ENCODE measurements around the gene ANKRD23.
A peak's percentile ranks its signal among the peaks of the same experiment; 100 is the strongest.

ANKRD23 gene

DNA sequence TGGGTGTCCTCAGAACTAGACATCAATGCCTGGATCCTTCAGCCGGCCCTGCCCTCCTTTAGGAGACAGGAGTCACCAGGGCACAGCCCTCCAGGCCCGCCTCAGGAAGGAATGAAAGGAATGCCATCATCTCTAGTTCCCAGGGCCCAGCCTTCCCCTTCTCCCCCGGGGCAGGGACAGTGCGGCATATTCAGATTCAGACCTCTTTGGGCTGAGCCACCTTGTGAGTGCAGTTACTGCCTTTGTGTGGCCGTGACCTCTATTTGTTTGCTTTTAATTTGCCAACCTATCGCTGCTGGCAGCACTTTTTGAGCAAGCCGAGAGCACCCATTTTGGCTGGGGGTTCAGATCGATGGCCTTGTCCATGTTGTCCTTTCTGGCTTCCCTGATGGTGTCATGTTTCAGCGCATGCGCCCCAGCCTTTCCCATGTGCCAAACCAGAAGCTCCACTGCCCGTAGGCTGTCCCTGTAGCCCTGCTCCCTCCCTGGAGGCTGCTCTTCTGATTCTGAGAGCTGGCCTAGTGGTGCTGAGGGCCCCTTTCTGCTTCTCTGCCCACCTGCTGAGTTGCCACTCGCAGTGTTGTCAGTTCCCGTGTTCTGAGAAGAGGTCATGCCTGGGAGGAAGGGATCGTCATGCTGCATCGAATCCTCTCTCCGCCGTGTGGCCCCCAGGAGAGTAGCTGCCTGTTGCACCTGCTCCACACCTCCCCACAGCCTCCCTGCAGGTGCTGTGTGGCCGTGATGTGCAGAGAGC is 10.9 kb downstream of the ANKRD23 start:
- peak; percentile 79 to 93 for DNase-seq

DNA sequence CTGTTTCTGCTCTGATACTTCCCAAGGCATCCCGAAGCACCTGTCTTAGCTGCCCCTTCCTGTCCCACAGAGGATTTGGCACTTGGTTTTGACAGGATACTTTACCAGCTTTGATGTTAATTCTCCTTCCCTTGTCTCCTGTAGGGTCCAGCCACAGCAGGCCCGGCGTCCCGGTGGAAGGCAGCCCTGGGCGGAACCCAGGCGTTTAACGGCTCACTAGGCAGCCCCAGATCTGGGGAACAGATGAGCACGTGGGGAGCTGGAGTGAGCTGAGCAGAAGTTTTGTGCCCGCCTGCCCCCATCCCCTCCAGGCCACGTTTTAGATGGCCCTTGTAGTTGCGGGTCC is 11.4 kb downstream of the ANKRD23 start:
- DNase-seq: no peak

DNA sequence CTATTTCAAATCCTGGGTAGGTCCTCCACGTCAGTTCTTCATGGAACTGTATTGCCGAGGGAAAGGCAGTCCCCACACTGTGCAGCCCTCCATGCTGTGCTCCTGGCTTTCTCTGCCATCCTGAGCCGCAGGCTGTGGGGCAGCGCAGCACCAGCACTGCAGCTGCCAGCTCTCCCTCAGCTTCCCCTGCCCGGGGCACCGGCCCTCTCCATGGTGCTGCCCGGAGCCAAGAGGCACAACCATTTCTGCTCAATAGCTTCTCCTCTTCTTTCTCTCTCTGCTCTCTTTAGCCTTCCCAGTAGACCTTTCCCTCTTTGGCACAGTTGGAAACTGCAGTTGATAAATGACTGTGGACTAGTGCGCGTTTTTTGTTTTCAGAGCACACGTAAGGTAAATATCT is 12.1 kb downstream of the ANKRD23 start:
- DNase-seq: peak in 1 of 2 experiments; percentile 12

DNA sequence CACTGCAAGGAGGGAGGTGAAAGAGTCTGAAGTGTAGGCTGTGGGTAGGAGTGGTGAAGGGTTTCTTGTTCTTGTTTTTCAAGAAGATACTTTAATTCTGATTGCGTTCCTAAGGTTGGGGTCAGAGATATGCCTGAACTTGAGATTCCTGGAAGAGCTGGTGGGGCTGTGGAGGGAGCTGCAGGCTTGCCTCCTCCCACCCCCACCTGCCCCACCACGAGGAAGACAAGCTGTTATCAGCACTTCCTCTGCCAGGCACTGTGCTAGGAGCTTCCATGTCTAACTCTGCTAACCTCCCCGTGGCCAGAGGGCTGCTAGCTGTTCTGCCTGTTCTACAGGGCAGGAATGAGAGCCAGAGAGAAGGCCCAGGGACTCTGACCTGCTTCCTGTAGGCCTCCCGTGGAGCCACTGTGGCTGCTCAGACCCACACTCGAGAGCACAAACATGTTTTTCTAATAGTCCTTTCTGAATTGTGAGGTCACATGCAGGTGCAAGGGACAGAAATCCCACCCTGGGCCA is 13.7 kb downstream of the ANKRD23 start:
- DNase-seq: no peak

DNA sequence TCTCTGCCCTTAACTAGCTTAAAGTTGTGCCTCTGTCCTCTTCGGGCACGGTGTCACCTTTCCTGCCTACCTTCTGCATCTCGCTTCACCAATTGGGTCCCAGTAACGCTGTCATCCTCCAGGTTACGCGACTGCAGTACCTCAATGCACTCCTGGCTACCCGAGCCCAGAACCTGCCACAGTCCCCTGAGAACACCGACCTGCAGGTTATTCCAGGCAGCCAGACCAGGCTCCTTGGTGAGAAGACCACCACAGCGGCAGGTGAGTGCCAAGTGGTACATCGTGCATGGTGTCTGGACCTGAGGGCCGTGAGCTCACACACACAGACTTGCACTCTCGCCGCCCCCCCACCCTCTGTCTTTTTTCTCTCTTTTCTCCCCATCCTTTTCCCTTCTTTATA is 14.9 kb downstream of the ANKRD23 start:
- DNase-seq: no peak

DNA sequence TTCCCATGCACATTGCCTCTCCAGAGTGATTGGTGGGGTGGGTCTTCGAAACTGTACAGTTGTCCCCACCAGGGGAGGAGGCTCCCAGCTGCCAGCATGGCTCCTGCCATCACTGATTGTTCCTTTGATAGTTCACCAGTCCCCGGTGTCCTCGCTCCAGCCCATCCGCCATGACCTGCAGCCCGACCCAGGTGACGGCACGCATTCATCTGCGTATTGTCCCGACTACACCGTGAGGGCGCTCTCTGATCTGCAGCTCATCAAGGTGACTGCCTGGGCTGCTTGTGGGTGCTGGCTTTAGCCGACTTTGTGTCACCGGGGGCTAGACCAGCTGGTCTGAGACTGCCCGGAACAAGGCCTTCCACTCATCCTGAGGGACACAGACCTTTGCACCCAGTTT is 15.4 kb downstream of the ANKRD23 start:
- no peak for DNase-seq

DNA sequence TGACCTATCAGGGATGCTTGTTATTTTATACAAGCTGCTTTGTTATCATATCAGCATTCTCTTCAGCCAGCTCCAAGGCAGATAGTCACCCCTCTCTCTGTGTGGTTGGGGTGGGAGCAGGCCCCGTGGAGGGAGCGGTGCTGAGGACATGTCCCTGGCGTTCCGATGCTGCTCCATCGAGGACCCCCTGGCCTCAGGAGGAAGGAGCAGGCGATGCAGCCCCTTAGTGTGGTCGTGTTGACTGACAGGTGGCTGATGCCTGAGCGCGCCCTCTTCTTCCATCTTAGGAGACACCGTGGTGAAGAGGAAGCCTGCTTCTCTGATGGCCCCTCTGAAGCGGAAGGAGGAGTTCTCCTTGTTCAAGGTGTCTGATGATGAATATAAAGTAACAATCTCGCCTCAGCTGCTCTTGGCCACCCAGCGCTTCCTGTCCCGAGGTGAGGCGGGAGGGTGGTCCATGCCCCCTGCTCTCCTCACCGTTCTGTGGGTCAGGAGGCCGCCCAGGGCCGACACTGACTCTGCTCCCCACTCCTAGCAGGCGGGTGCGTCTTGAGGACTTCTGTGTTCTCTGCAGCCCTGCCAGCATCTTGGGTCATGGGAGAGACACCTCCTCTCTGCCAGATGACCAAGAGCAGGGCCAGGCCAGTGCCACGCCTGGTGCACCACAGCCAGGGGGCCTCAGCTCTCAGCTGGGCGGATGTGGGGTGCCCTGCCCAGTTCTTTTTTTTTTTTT is 17.1 kb downstream of the ANKRD23 start:
- no peak for DNase-seq

DNA sequence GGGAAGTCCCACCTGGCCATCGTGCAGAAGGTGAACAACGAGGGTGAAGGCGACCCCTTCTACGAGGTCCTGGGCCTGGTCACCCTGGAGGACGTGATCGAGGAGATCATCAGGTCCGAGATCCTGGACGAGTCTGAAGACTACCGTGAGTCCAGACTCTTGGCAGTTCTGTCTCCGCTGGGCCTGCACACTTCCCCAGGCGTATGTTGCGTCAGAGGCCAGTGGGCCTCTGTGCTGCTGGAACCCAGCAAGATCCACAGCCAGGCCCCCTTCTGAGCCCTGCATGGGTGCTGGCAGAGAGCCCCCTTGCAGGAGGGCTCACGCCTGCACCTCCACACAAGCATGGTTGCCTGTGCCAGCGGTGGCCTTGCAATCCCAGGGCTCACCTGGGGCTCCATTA is 18.8 kb downstream of the ANKRD23 start:
- no peak for DNase-seq

DNA sequence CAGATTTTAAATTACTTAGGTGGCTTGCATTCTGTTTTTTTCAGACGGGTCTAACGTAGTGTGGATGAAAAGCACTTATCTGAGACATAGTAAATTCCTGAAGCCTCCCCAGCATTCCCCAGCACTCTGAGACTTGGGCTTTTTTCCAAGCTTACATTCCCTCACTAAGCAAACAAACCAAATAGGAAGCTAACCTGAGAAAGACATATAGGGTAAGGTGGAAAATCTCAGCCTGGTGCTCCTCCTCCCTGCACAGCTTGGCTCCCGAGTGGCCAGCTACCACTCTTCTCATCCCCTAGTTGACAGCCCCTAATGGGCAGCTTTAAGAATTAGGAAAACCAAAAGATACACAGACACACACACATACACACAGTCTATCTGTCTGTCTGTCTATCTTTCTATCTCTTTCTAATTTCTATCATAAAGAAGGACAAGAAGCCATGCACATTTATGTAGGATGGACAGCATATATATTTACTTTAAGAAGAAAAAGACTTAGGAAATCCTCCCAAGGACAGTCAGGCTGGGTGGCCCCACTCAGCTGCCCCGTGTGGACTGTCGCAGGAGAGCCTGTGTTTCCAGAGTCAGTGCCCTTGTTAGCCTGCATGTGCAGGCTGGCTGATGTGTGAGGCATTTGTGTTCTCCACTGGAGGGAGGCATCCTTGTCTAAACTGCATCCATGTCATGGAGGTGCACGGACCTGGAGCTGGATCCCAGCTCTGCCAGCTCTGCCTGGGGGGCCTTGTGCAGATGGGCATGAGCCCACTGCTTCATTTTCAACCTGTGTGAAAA is 19.5 kb downstream of the ANKRD23 start:
- no peak for DNase-seq

DNA sequence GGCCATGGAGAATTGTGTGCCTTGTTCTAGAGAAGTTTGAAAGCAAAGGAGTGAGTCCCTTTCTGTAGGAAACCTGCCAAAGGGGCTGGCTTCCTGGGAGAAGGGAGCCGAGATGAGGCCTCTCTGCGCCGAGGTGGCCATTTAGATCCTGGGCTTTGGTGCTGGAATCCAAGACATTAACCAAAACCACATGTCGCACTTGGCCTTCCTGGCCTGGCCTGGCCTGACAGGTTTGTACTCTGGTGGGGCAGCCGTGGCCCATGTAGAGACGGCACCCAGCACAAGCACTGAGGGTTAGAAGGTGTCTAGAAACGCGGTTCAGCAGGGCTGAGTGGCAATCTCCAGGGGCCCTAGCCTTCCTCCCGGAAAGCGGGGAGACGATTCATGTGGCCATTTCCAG is 20.6 kb downstream of the ANKRD23 start:
- DNase-seq: no peak

DNA sequence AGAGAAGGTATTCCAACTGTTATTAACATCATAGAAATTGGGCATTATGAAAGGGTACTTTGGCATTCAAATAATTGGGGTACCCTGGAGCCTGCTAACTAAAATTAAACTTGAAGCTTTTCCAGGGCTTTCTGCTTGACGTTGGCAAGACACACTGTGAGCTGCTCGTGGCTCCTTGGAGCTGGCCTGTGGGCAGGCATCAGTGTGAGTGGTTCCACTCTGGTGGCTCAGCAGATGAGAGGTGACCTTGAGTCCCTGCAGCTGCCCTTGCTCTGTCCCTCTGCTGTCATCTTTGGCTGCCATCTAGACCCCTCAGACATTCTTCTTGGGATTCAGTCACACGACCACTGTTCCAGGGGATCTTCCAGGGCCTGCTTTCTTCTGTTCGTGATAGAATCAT is 21.0 kb downstream of the ANKRD23 start:
- no peak for DNase-seq

DNA sequence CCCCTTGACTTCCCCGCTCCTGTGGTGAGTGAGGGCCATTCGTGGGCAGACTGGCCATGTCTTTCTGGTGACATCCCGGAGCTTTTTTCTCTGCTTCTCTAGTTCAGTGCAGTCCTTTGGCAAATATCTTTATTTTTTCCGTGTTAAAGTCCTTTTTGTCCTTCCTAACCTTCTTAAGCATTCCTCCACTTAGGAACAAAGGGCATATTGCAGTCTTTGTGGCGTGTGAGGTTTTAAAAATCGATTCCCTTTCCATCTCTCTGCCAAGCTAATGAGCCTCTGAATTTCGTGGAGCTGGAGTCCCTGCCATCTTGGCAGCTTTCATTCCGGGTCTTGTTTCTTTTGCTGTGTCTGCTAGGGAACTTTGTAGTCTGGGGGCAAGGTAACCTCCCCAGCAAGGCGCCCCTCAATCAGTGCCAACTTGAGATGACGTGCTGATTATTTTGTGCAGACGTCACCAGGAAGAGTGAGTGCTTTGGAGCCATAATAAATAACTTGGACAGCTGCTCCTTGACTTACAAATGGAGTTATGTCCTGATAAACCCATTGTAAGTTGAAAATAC is 22.6 kb downstream of the ANKRD23 start:
- no peak for DNase-seq

DNA sequence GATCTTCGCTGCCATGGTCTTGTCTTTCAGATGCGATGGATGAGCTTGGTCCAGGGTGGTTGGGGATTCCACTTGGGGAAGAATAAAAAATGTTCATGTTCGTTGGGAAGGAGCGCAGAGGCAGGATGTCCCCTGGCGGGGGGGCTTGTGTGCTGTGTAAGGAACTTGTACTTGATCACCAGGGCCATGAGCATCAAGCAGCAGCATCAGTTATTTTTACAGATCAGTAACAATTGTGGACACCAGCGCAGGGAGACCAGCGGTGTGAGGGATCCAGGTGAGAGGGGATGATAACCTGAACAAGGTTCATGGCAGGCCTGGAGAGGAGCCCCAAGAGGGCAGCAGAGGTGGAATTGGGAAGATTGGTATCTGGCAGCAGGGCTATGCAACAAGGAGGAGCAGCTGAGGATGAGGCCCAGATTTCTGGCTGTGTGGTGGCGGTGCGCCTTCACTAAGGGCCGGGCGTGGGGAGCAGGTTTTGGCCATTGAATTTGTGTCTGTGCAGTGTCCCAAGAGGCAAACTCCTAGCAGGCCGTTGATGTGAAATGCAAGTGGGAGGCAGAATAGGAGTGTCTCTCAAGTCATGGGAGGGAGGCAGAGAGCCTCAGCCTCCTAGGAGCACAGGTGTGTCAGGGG is 23.8 kb downstream of the ANKRD23 start:
- DNase-seq: no peak

DNA sequence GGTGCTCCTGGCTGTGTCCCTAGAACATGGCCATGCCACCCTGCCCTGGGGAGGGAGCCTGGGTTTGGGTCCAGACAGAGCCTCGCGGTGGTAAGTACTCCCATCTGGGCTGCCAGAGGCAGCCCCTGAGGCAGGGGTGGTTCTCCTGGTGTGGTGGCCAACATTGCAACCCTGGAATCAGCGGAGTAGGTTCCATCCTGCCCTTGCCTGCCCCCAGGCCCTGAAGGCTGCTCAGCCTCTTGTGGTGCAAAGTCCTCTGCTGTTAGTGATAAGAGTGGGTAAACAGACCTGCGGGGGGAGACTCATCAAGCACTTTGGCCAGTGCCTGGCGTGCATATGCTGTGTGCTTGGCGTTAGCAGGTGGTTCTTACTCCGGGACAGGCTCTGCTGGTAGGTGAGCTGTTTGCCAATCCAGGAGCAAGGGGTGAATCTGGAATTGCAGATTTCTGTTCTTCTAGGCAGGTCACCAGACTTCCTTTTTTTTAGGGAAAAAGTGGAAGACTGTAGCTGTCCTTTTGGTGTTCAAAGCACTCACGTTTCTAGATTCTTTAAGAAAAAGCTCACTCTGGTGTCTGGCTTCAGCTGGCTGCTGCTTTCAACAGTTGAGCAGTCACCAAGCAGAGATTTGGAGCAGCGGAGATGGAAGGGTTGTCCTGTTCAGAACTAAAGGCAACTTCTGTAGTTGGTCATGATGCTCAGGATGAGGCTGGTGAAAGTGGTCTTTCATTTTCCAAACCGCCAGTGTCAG is 24.5 kb downstream of the ANKRD23 start:
- DNase-seq: peak; percentile 14 to 55

DNA sequence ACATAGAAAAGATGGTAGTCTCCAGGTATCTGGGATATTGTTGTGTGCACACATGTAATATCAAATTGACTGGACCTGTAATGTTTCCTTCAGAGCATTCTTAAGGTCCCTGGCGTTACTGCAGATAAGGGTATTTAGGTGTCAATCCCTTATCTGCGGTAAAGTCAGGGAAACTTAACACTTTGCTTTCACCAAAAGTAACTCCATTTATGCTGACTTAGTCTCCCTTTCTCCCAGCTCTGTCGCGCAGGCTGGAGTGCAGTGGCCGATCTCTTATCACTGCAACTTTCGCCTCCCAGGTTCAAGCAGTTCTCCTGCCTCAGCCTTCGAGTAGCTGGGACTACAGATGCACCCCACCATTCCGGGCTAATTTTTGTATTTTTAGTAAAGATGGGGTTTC is 25.9 kb downstream of the ANKRD23 start:
- DNase-seq: no peak

DNA sequence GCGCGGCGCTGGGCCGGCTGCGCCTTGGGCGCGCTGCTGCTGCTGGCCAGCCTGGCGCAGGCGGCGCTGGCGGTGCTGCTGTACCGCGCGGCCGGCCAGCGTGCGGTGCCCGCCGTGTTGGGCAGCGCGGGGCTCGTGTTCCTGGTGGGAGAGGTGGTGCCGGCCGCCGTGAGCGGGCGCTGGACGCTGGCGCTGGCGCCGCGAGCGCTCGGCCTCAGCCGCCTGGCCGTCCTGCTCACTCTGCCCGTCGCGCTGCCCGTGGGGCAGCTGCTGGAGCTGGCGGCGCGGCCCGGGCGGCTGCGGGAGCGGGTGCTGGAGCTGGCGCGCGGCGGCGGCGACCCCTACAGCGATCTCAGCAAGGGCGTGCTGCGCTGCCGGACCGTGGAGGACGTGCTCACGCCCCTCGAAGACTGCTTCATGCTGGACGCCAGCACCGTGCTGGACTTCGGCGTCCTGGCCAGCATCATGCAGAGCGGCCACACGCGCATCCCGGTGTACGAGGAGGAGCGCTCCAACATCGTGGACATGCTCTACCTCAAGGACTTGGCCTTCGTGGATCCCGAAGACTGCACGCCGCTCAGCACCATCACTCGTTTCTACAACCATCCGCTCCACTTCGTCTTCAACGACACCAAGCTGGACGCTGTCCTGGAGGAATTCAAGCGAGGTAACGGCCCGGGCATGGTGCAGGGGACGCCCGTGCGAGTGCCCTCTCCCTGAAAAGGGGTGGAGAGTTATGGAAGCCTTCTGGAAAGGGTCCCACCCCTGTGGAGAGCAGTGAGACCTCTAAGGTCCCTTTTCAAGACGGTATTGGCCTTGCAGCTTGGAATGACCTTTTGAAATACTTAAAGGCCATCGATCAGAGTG is 26.8 kb downstream of the ANKRD23 start:
- peak in 1 of 2 experiments; percentile 19 for DNase-seq

DNA sequence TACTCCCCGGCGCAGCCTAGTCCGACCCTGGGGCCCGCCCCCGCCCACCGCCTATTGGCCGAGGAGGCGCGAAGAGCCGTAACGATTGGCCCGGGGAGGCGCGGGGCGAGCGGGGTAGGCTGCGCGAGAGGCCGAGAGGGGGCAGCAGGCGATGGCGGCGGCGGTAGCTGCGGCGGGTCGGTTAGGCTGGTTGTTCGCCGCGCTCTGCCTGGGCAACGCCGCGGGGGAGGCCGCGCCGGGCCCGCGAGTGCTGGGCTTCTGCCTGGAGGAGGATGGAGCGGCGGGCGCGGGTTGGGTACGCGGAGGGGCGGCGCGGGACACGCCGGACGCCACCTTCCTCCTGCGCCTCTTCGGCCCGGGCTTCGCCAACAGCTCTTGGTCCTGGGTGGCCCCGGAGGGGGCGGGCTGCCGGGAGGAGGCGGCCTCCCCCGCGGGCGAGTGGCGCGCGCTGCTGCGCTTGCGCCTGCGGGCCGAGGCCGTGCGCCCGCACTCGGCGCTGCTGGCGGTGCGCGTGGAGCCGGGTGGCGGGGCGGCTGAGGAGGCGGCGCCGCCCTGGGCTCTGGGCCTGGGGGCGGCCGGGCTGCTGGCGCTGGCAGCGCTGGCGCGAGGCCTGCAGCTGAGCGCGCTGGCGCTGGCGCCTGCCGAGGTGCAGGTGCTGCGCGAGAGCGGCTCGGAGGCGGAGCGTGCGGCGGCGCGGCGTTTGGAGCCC is 27.5 kb downstream of the ANKRD23 start, which contains the start of gene CNNM3:
Gene CNNM3 (plus strand): TSS at position 142 of the 709 bp plus-strand sequence. CDS start 10 bp downstream, at position 152.
- peak; percentile 92 to 95 for DNase-seq

DNA sequence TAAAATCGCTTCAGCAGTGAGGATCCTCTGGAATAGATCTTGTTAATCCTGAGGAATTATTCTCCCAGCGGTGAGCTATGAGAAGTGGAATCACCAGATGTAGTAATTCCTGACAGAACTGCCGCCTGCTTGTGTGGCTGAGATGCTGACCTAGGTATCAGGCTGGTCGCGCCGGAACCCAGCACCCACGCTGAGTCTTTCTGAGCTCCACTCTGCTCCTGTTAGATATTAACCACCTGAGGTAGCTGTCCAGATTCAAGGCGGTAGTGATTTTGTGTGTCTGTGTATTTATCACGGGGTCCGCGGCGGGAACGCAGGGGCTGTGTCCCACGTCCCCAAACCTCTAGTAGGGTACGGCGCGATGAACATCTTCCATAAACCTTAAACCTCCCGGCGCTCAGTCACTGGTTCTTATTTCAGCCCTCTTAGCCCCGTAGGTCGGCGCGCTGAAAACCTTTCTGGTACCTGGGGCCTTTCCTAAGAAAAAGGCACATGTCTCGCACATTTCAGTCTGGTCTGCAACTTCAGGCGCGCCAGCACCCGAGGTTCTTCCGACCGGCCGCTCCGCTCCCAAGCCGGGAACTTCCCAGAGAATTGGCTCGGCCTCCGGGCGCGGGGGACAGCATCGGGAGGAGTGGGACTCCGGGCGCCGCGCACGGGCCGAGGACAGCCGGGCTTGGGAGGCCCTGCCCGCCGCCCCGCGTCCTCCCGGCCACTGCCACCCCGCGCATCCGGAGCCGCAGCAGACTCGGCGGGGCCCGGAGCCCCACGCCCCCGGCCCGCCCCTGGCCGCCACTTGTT is 28.3 kb downstream of the ANKRD23 start:
- peak; percentile 8 to 13 for DNase-seq

DNA sequence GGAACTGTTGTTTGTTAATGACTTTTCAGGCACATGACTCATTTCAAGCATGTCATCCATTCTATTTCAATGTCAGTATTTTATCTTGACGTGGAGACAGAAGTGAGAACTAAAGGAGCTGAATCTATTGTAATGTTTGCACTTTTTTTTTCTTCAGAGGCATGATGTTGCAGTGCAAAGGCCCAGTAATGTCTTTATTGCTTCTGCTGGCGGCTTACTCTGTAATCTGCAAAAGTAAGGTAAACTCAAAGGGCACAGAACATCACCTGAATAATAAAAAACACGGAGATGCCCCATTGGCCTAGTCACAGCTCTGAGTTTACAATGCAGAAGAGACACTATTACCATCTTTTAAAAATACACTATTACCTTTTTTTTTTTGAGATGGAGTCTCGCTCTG is 30.2 kb downstream of the ANKRD23 start:
- DNase-seq: no peak

Data from NCI-H2081 (cell line).